H1 (cell line): ENCODE results near the gene ABCA5. TPM values are rescaled to one million over a fixed set of nuclear protein-coding genes. Genes with fewer than 3 reads are reported as not detected.

Experiments
- ATF3 ChIP-seq: IDR thresholded peaks from 2 replicates; pipeline ENCODE4 v1.6.1; 2011; ENCODE audit warnings: low read depth, mild to moderate bottlenecking, low read length; ENCODE audit not compliant: insufficient read depth
- GTF2F1 ChIP-seq: IDR thresholded peaks from 2 replicates; pipeline ENCODE4 v1.6.1; 2012; ENCODE audit warnings: low read depth, low read length, improper control_type of control experiment, borderline replicate concordance
- PHF8 ChIP-seq: fragments of 200-600 bp; sonication (generic); conservative IDR thresholded peaks from 2 replicates; pipeline ENCODE4 v1.7.1; 2012; ENCODE audit warnings: low read depth, mild to moderate bottlenecking, inconsistent platforms, low read length, moderate library complexity
- polyA plus RNA-seq, 7 experiments: library from polyadenylated mRNA; depleted of rRNA in 3 of 7; stranded (reverse) in 5 of 7; unstranded in 2 of 7; fragments of >200 nt in 5 of 7; fragments of 200-250 nt in 2 of 7; gene quantifications; 1 replicate in 5 of 7; 2 replicates in 1 of 7; 4 replicates in 1 of 7; pipeline versions ENCODE4 v1.2.1 to v1.2.3, GENCODE V29; 2011 to 2013; ENCODE audit warnings: missing spikeins in 2 of 7, mixed read lengths in 2 of 7
- total RNA-seq: library from RNA; stranded (reverse); fragmentation: NEBNext Ultra II Directional; extraction: Animal tissue kit (Norgen Biotek cat#: 25700); gene quantifications from 2 replicates; pipeline ENCODE4 v1.2.1, GENCODE V29; 2021

The ABCA5 gene
- total and polyA plus RNA-seq, 2 of the 8 experiments (the other 6 are each of a cell fraction or from before 2014, with no cell fraction given): 1.3 to 4.1 TPM

DNA sequence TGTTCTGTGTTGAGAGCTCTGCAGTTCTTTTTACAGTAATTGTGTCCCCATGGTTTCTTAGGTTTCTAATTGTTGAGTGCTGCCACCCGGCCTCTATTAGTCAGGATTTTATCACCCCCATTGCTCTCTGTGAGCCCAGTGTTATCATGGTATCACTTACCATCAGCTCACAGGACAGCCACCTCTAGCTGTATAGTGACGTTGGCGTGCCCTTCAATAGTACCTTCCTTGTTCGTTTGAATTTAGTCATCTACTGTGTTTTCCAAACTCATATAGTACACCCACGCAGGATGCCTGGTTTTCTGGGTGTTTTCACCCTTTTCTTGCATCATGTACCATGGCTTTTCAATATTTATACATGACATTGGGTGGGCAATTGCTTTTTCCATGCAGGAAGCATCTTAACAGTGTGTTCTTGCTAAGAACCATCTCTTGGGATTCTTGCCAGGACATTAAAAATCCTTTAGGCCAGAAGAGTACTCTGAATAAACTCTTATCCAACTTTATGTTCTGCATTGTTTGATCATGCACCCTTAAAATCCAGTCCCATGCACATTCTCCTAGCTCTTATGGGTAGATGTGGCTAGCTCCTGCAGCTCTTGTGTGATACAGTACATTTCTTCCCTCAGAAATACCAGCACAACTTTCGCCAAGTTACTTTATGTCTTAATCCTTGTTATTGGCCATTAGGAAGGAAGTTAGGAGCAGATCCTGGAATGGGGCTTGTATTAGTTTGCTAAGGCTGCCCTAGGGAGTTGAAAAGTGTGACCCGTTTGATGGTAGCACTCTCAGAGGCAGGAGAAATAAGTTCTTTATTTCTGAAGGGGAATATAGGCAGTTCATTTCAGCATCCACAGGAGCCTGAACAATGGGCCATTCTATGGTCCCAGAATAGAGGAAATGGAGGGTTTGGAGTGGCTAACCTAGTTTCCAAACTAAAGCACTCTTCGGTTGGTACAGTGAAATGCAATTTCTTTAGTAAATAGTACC is 87.0 kb downstream of the ABCA5 start (continued):
- no peak for TF ChIP-seq GTF2F1
- TF ChIP-seq PHF8: no peak
- no peak for TF ChIP-seq ATF3
